ENCODE measurements around the gene MCU.
"Not testable (repeated sequence)": the region's sequence is repeated elsewhere in the genome, so short reads cannot be mapped to it uniquely, and the experiment has no call there.

MCU gene

GRCh38 chr10:72898616-72899015 lies 206.7 kb downstream of the MCU start:
- no peaks in the 10 kb centered on the region for H3K4me1 ChIP-seq (ENCODE audit: control insufficient read depth in 1 of 2, insufficient read depth in 2 of 2, low read length in 2 of 2)
- no peak overlapping the region for H3K4me3 ChIP-seq (ENCODE audit: low read depth in 1 of 2, low read length in 2 of 2)
- H3K9ac ChIP-seq (ENCODE audit: low read depth in 1 of 2, low read length in 2 of 2): no peak overlapping the region
- no peak overlapping the region for H3K27ac ChIP-seq (ENCODE audit: low read depth, low read length)
- no peaks in the 10 kb centered on the region for H3K36me3 ChIP-seq (ENCODE audit: control insufficient read depth in 1 of 2, insufficient read depth in 2 of 2, low read length in 2 of 2)
- H3K9me3 ChIP-seq (ENCODE audit: control insufficient read depth in 1 of 2, low read length in 2 of 2): no peaks in the 10 kb centered on the region
- no peaks in the 10 kb centered on the region for H3K27me3 ChIP-seq (ENCODE audit: control insufficient read depth in 1 of 2, insufficient read depth in 2 of 2, low read length in 2 of 2)

- Histone ChIP-seq H3K9me3 (ENCODE audit: control insufficient read depth in 1 of 2, low read length in 2 of 2) (no peaks in the 10 kb centered on the region), H3K4me3 (ENCODE audit: low read depth in 1 of 2, low read length in 2 of 2) (no peak overlapping the region), H3K27ac (ENCODE audit: low read depth, low read length) (no peak overlapping the region), H3K9ac (ENCODE audit: low read depth in 1 of 2, low read length in 2 of 2) (no peak overlapping the region), H3K36me3 (ENCODE audit: control insufficient read depth in 1 of 2, insufficient read depth in 2 of 2, low read length in 2 of 2) (no peaks in the 10 kb centered on the region), H3K27me3 (ENCODE audit: control insufficient read depth in 1 of 2, insufficient read depth in 2 of 2, low read length in 2 of 2) (no peaks in the 10 kb centered on the region), H3K4me1 (ENCODE audit: control insufficient read depth in 1 of 2, insufficient read depth in 2 of 2, low read length in 2 of 2) (no peaks in the 10 kb centered on the region)
Observed at GRCh38 chr10:72899545-72899944, 207.6 kb downstream of the MCU start.

DNA sequence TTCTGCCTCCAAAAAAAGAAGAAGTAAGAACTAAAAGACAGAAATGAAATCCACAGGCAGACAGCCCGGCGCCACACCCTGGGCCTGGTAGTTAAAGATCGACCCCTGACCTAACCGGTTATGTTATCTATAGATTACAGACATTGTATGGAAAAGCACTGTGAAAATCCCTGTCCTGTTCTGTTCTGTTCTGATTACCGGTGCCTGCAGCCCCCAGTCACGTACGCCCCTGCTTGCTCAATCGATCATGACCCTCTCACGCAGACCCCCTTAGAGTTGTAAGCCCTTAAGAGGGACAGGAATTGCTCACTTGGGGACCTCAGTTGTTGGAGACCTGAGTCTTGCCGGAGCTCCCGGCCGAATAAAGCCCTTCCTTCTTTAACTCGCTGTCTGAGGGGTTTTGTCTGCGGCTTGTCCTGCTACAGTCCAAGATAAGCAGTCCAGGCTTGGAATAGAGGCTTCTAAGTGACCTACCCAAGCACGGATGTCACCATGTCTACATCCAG lies 212.1 kb downstream of the MCU start:
- not testable (repeated sequence) for H3K36me3 ChIP-seq (ENCODE audit: control insufficient read depth in 1 of 2, insufficient read depth in 2 of 2, low read length in 2 of 2)

GRCh38 chr10:72904806-72905205 lies 212.9 kb downstream of the MCU start:
- Histone ChIP-seq H3K27ac (ENCODE audit: low read depth, low read length) (no peak overlapping the region), H3K36me3 (ENCODE audit: control insufficient read depth in 1 of 2, insufficient read depth in 2 of 2, low read length in 2 of 2) (no peaks in the 10 kb centered on the region), H3K27me3 (ENCODE audit: control insufficient read depth in 1 of 2, insufficient read depth in 2 of 2, low read length in 2 of 2) (no peaks in the 10 kb centered on the region), H3K9ac (ENCODE audit: low read depth in 1 of 2, low read length in 2 of 2) (no peak overlapping the region), H3K9me3 (ENCODE audit: control insufficient read depth in 1 of 2, low read length in 2 of 2) (no peaks in the 10 kb centered on the region), H3K4me1 (ENCODE audit: control insufficient read depth in 1 of 2, insufficient read depth in 2 of 2, low read length in 2 of 2) (no peaks in the 10 kb centered on the region), H3K4me3 (ENCODE audit: low read depth in 1 of 2, low read length in 2 of 2) (no peak overlapping the region)

More for the DNA sequence above, 212.1 kb downstream of the MCU start:
- not testable (repeated sequence) for H3K9ac ChIP-seq (ENCODE audit: low read depth in 1 of 2, low read length in 2 of 2); H3K27ac ChIP-seq (ENCODE audit: low read depth, low read length); H3K27me3 ChIP-seq (ENCODE audit: control insufficient read depth in 1 of 2, insufficient read depth in 2 of 2, low read length in 2 of 2); H3K4me1 ChIP-seq (ENCODE audit: control insufficient read depth in 1 of 2, insufficient read depth in 2 of 2, low read length in 2 of 2); H3K9me3 ChIP-seq (ENCODE audit: control insufficient read depth in 1 of 2, low read length in 2 of 2); H3K4me3 ChIP-seq (ENCODE audit: low read depth in 1 of 2, low read length in 2 of 2)

DNA sequence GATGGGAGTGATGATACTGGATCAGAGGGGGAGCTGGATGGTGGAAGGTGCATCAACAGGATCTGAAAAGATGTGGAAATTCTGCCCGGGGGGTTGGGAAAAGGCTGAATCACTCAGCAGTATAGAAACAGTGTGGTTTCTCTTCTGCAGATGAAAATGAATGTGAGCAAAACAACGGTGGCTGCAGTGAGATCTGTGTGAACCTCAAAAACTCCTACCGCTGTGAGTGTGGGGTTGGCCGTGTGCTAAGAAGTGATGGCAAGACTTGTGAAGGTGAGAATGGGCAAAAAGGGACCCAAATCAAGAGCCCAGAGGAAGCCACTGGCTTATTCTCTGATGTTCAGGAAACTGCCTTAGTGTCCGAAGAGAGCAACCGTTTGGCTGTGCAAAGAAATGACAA lies 214.5 kb downstream of the MCU start:
- no peak overlapping the region for H3K27ac ChIP-seq (ENCODE audit: low read depth, low read length)
- no peak overlapping the region for H3K4me3 ChIP-seq (ENCODE audit: low read depth in 1 of 2, low read length in 2 of 2)
- no peaks in the 10 kb centered on the region for H3K36me3 ChIP-seq (ENCODE audit: control insufficient read depth in 1 of 2, insufficient read depth in 2 of 2, low read length in 2 of 2)
- no peaks in the 10 kb centered on the region for H3K27me3 ChIP-seq (ENCODE audit: control insufficient read depth in 1 of 2, insufficient read depth in 2 of 2, low read length in 2 of 2)
- H3K4me1 ChIP-seq (ENCODE audit: control insufficient read depth in 1 of 2, insufficient read depth in 2 of 2, low read length in 2 of 2): no peaks in the 10 kb centered on the region
- no peaks in the 10 kb centered on the region for H3K9me3 ChIP-seq (ENCODE audit: control insufficient read depth in 1 of 2, low read length in 2 of 2)
- no peak overlapping the region for H3K9ac ChIP-seq (ENCODE audit: low read depth in 1 of 2, low read length in 2 of 2)

DNA sequence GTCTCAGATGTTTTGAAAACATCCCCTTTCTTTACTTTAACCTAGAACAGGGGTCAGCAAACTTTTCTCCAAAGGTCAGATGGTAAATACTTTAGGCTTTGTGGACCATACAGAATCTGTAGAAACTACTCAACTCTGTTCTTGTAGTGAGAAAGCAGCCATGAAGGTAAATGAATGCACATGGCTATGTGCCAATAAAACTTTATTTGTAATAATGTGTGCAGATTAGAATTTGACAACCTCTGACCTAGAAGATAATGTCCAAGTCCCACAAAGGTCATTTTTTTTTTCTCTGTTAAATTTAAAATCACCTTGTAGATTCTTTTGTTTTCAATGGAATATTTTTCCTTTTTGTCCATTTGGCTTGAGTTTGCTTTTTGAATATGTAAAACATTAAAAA lies 218.8 kb downstream of the MCU start:
- H3K4me1 ChIP-seq (ENCODE audit: control insufficient read depth in 1 of 2, insufficient read depth in 2 of 2, low read length in 2 of 2): no peaks in the 10 kb centered on the region
- H3K27ac ChIP-seq (ENCODE audit: low read depth, low read length): no peak overlapping the region
- no peak overlapping the region for H3K4me3 ChIP-seq (ENCODE audit: low read depth in 1 of 2, low read length in 2 of 2)
- no peaks in the 10 kb centered on the region for H3K27me3 ChIP-seq (ENCODE audit: control insufficient read depth in 1 of 2, insufficient read depth in 2 of 2, low read length in 2 of 2)
- no peak overlapping the region for H3K9ac ChIP-seq (ENCODE audit: low read depth in 1 of 2, low read length in 2 of 2)
- no peaks in the 10 kb centered on the region for H3K36me3 ChIP-seq (ENCODE audit: control insufficient read depth in 1 of 2, insufficient read depth in 2 of 2, low read length in 2 of 2)
- H3K9me3 ChIP-seq (ENCODE audit: control insufficient read depth in 1 of 2, low read length in 2 of 2): no peaks in the 10 kb centered on the region

- Histone ChIP-seq H3K36me3 (ENCODE audit: control insufficient read depth in 1 of 2, insufficient read depth in 2 of 2, low read length in 2 of 2) (no peaks in the 10 kb centered on the region), H3K4me1 (ENCODE audit: control insufficient read depth in 1 of 2, insufficient read depth in 2 of 2, low read length in 2 of 2) (no peaks in the 10 kb centered on the region)
Observed at GRCh38 chr10:72911758-72912157, 219.8 kb downstream of the MCU start.

DNA sequence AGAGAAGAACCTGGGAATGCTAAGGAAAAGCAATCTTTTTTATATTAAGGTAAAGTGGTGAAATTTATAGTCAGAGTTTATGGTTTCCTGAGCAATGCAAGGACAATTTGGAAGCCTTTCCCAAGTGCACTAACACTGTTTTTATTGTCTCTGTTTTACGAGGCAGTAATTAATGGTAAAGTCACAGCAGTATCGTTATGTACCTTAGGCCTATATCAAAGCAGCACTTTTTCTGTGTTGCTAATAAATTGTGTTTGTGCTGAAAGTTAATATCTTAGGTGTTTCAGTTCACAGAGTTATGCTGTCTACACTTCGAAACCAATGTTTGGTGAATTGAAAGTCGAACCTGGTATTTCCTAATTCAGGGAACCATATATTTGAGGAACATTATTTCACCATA lies 220.8 kb downstream of the MCU start:
- Histone ChIP-seq H3K9me3 (ENCODE audit: control insufficient read depth in 1 of 2, low read length in 2 of 2) (no peaks in the 10 kb centered on the region), H3K4me1 (ENCODE audit: control insufficient read depth in 1 of 2, insufficient read depth in 2 of 2, low read length in 2 of 2) (no peaks in the 10 kb centered on the region), H3K36me3 (ENCODE audit: control insufficient read depth in 1 of 2, insufficient read depth in 2 of 2, low read length in 2 of 2) (no peaks in the 10 kb centered on the region), H3K4me3 (ENCODE audit: low read depth in 1 of 2, low read length in 2 of 2) (no peak overlapping the region), H3K9ac (ENCODE audit: low read depth in 1 of 2, low read length in 2 of 2) (no peak overlapping the region), H3K27ac (ENCODE audit: low read depth, low read length) (no peak overlapping the region), H3K27me3 (ENCODE audit: control insufficient read depth in 1 of 2, insufficient read depth in 2 of 2, low read length in 2 of 2) (no peaks in the 10 kb centered on the region)

More at GRCh38 chr10:72911758-72912157, 219.8 kb downstream of the MCU start:
- Histone ChIP-seq H3K9ac (ENCODE audit: low read depth in 1 of 2, low read length in 2 of 2) (no peak overlapping the region), H3K27me3 (ENCODE audit: control insufficient read depth in 1 of 2, insufficient read depth in 2 of 2, low read length in 2 of 2) (no peaks in the 10 kb centered on the region), H3K4me3 (ENCODE audit: low read depth in 1 of 2, low read length in 2 of 2) (no peak overlapping the region), H3K27ac (ENCODE audit: low read depth, low read length) (no peak overlapping the region), H3K9me3 (ENCODE audit: control insufficient read depth in 1 of 2, low read length in 2 of 2) (no peaks in the 10 kb centered on the region)

GRCh38 chr10:72913287-72913686 lies 221.3 kb downstream of the MCU start:
- Histone ChIP-seq H3K4me1 (ENCODE audit: control insufficient read depth in 1 of 2, insufficient read depth in 2 of 2, low read length in 2 of 2) (no peaks in the 10 kb centered on the region), H3K9me3 (ENCODE audit: control insufficient read depth in 1 of 2, low read length in 2 of 2) (no peaks in the 10 kb centered on the region)

GRCh38 chr10:72917201-72917600 lies 225.3 kb downstream of the MCU start:
- H3K4me1 ChIP-seq (ENCODE audit: control insufficient read depth in 1 of 2, insufficient read depth in 2 of 2, low read length in 2 of 2); H3K36me3 ChIP-seq (ENCODE audit: control insufficient read depth in 1 of 2, insufficient read depth in 2 of 2, low read length in 2 of 2); H3K27ac ChIP-seq (ENCODE audit: low read depth, low read length); H3K9me3 ChIP-seq (ENCODE audit: control insufficient read depth in 1 of 2, low read length in 2 of 2); H3K4me3 ChIP-seq (ENCODE audit: low read depth in 1 of 2, low read length in 2 of 2); H3K9ac ChIP-seq (ENCODE audit: low read depth in 1 of 2, low read length in 2 of 2); H3K27me3 ChIP-seq (ENCODE audit: control insufficient read depth in 1 of 2, insufficient read depth in 2 of 2, low read length in 2 of 2): not testable (repeated sequence)

More at GRCh38 chr10:72913287-72913686, 221.3 kb downstream of the MCU start:
- Histone ChIP-seq H3K36me3 (ENCODE audit: control insufficient read depth in 1 of 2, insufficient read depth in 2 of 2, low read length in 2 of 2) (no peaks in the 10 kb centered on the region), H3K4me3 (ENCODE audit: low read depth in 1 of 2, low read length in 2 of 2) (no peak overlapping the region), H3K27ac (ENCODE audit: low read depth, low read length) (no peak overlapping the region), H3K9ac (ENCODE audit: low read depth in 1 of 2, low read length in 2 of 2) (no peak overlapping the region), H3K27me3 (ENCODE audit: control insufficient read depth in 1 of 2, insufficient read depth in 2 of 2, low read length in 2 of 2) (no peaks in the 10 kb centered on the region)

DNA sequence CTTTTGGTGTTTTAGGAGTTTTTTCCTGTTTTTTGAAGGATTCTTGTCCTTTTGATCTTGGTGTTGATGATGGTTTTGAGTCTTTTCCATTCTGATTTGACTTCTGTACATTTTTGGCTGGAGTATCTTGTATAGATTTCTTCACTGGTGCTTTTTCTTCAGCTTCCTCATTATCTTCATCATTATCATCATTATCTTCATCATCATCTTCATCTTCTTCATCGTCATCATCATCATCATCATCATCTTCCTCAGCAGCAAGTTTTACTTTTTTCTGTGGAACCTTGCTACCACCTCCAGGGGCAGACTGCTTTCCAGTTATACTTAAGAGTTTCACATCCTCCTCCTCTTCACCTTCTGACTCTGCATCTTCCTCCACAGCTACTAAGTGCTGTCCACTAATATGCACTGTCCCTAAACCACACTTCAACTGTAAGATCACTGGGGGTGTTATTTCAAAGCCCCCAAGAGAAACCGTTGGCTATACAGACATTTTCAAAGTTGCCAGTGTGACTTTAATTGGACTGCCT lies 225.9 kb downstream of the MCU start:
- not testable (repeated sequence) for H3K27me3 ChIP-seq (ENCODE audit: control insufficient read depth in 1 of 2, insufficient read depth in 2 of 2, low read length in 2 of 2); H3K9ac ChIP-seq (ENCODE audit: low read depth in 1 of 2, low read length in 2 of 2); H3K9me3 ChIP-seq (ENCODE audit: control insufficient read depth in 1 of 2, low read length in 2 of 2); H3K36me3 ChIP-seq (ENCODE audit: control insufficient read depth in 1 of 2, insufficient read depth in 2 of 2, low read length in 2 of 2); H3K27ac ChIP-seq (ENCODE audit: low read depth, low read length); H3K4me3 ChIP-seq (ENCODE audit: low read depth in 1 of 2, low read length in 2 of 2); H3K4me1 ChIP-seq (ENCODE audit: control insufficient read depth in 1 of 2, insufficient read depth in 2 of 2, low read length in 2 of 2)

All from duodenal mucosa (tissue), 2 donors.